Measurements from ENCODE around the gene RNF5.
A peak's percentile ranks its signal among the peaks of the same experiment; 100 is the strongest.

The RNF5 gene, protein sequence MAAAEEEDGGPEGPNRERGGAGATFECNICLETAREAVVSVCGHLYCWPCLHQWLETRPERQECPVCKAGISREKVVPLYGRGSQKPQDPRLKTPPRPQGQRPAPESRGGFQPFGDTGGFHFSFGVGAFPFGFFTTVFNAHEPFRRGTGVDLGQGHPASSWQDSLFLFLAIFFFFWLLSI

DNA sequence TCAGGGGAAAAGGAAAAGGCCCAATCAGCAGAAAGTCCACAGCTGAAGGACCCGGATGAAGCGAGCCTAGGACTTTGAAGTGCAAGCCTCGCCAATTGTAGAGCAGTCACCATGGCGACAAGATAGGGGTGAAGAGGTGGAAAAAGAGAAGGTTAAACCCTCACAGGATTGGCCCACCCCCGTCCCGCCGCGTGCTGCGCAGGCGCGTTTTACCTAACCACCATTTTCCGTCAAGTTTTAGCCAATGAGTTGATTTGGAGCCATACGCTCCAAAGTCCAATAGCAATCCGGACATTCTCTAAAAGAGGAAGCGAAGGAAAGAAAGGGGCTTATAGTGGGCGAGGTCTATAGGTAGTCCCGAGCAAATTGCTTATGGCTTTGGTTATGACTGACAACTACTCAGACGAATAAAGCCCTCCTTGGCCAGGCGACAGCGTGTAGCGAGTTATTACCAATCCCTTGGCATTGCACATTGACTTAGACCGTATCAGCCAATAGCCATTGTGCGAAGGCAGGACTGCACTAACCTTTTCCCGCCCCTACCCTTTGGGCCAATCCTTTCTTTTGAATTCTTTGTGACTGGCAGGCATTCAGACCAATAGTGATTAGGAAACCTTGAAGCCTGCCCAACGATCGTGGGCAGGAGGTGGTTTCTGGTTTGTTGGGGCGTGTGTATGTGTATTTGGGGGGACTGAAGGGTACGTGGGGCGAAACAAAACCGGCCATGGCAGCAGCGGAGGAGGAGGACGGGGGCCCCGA, at the start of gene RNF5:
Gene RNF5 (plus strand): TSS at position 618 of the 759 bp plus-strand sequence. CDS start 107 bp downstream, at position 725.
- peak; percentile 99 for DNase-seq (ENCODE audit: low spot score)

- DNase-seq (ENCODE audit: low spot score) = no peak
Observed at GRCh38 chr6:32128751-32129296, 49.4 kb upstream of the RNF5 start.

- DNase-seq (ENCODE audit: low spot score) = no peak
Observed at GRCh38 chr6:32129297-32130088, 48.7 kb upstream of the RNF5 start.

- DNase-seq (ENCODE audit: low spot score) = no peak
Observed at GRCh38 chr6:32131439-32131948, 46.7 kb upstream of the RNF5 start.

- DNase-seq (ENCODE audit: low spot score) = no peak
Observed at GRCh38 chr6:32132110-32132509, 46.1 kb upstream of the RNF5 start.

DNA sequence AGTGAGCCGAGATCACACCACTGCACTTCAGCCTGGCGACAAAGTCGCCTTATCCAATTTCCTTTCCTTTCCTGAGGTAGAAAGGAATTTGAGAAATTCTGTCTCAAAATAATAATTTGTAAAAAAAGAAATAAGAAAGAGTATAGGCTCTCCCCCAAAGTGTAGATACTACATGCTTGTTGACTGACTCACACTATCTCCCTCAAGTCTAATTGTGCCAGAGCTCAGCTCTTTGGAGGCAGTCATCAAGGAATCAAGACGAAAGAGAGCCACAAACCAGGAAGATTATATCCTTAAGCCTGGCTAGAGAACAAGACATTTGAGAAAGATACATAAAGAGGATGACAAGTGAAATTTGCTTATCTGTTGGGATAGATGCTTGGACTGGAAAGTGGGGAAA, 44.4 kb upstream of the RNF5 start:
- DNase-seq (ENCODE audit: low spot score) = no peak

DNA sequence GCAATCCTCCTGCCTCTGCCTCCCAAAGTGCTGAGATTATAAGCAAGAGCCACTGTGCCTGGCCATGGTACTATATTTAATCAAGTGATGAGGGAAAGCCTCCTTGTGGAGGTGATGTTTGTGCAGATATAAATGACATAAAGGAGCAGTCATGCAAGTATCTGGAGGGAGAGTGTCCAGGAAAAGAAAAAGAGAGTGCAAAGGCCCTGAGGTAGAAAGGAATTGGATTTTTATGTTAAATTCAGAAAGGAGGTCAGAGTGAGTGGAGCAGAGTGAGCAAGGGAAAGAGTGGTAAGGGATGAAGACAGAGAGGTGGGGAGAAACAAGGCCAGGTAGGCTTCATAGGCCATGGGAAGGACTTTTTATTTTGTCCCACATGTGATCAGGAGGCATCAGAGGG, 40.8 kb upstream of the RNF5 start:
- DNase-seq (ENCODE audit: low spot score) = no peak

GRCh38 chr6:32139590-32139989, 38.6 kb upstream of the RNF5 start:
- DNase-seq (ENCODE audit: low spot score) = no peak

DNA sequence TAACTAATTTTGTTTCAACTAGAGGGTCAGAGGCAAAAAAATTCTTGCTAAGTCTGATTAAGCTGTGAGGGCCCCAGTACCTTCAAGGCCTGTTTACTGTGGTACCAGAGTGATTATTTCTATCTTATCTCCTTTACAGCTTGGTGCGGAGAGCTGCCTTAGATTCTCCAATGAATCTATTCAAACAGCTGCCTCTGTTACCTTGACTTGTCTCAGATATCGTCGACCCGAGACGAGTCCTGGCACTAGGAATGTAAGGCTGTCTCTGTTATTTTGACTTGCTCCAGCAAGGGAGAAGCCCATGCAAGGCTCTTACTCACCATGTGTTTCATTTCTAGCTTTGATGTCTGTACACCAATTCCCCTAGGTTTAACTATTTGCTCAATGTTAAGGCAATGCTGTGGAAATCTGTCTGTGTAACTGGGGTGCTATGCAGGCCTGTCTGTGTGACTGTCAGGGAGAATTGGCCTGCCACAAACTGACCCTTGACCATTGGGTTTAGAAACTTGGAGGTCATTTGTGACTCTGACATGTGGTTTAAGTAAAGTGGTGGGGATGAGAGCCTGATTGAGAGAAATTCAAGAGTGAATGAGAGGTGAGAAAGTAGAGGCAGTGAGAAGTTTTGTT, 37.7 kb upstream of the RNF5 start:
- no peak for DNase-seq (ENCODE audit: low spot score)

GRCh38 chr6:32144238-32144637, 34.0 kb upstream of the RNF5 start:
- DNase-seq (ENCODE audit: low spot score) = peak; percentile 19

- no peak for DNase-seq (ENCODE audit: low spot score)
Observed at GRCh38 chr6:32146287-32146686, 31.9 kb upstream of the RNF5 start.

DNA sequence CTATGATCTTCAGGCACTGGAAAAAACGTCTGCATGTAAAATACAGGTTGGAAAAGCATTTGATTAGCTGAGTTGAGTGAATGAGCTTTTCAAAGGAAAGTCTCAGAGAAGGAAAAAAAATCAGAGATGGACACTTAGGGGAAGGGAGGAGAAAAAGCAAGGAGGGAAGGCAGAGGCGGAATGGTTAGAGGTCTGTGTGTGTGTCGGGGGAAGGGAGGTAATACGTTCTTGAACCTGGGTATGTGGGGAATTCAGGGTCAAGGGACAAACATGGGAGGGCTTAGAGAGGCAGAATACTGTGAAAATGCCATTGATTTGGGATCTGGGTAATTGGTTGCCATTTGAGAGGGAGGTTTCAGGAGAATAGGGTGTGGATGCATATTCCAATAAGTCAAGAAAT, 31.5 kb upstream of the RNF5 start:
- no peak for DNase-seq (ENCODE audit: low spot score)

GRCh38 chr6:32147401-32148132, 30.6 kb upstream of the RNF5 start:
- DNase-seq (ENCODE audit: low spot score) = no peak

GRCh38 chr6:32148289-32149091, 29.7 kb upstream of the RNF5 start:
- no peak for DNase-seq (ENCODE audit: low spot score)

DNA sequence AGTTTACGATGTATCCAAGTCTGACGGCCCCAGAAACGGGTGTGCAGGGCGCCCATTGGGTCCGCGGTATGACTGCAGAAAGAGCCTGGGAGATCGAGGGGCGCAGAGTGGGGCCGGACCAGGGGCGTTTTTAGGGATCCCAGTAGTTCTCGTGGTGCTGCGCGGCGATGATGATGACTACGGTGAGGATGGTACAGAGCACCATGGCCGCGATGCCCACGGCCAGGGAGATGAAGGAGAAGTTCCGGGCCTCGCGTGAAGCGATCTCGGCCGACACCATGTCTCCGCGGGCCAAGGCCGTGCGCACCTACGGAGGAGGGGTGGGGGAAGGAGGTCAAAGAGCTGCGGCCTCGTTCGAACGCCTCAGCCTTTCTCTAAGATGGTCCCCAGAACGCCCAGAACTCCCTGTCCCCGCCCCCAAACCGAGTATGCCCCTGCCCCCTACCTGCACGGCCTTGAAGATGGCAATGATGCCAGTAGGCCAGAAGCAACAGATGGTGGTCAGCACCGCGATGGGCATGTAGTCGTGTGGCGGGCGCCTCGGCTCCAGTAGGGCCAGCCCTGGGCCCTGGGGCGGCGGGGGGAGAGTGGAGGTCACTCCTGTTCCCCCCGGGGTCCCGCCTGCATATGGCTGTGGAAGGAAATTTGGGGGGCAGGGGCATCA, 29.0 kb upstream of the RNF5 start:
- no peak for DNase-seq (ENCODE audit: low spot score)

GRCh38 chr6:32149932-32150870, 28.0 kb upstream of the RNF5 start:
- DNase-seq (ENCODE audit: low spot score) = no peak

- no peak for DNase-seq (ENCODE audit: low spot score)
Observed at GRCh38 chr6:32151181-32151862, 26.9 kb upstream of the RNF5 start.
